Upper lobe of right lung (tissue), 1 donor: ENCODE measurements around the gene TRABD2B. TPM values are rescaled to one million over a fixed set of nuclear protein-coding genes. Genes with fewer than 3 reads are reported as not detected.

Source experiments
- ATAC-seq: fragments of 200-7000 bp; cut with Tn5 transposase; one replicate; pipeline ENCODE4 v1.9.1; 2020; ENCODE audit warnings: mild to moderate bottlenecking, moderate library complexity
- DNase-seq: peaks from one replicate; pipeline ENCODE4 v3.0.0-alpha.2; 2020
- H3K27ac ChIP-seq: fragments of 200-600 bp; one replicate; pipeline ENCODE4 v1.8.0; 2022
- H3K27me3 ChIP-seq: fragments of 200-600 bp; one replicate; pipeline ENCODE4 v1.8.0; 2022; ENCODE audit warnings: mild to moderate bottlenecking
- H3K36me3 ChIP-seq: fragments of 200-600 bp; one replicate; pipeline ENCODE4 v1.8.0; 2022
- H3K4me1 ChIP-seq: fragments of 200-600 bp; one replicate; pipeline ENCODE4 v1.8.0; 2022
- H3K4me3 ChIP-seq: fragments of 200-600 bp; one replicate; pipeline ENCODE4 v1.8.0; 2022; ENCODE audit warnings: mild to moderate bottlenecking
- H3K9me3 ChIP-seq: fragments of 200-600 bp; one replicate; pipeline ENCODE4 v1.8.0; 2022
- CTCF ChIP-seq: fragments of 200-600 bp; IDR thresholded peaks from one replicate; pipeline ENCODE4 v1.8.0; 2022; ENCODE audit warnings: antibody characterized with exemption
- intact Hi-C: fragments of 100-400 bp; cut with DNase I; formaldehyde crosslinking; loops from one replicate; pipeline ENCODE4 v1.11.0; 2022
- total RNA-seq: library from RNA; stranded (reverse); fragmentation: NEBNext Ultra II Directional; extraction: Animal tissue kit (Norgen Biotek cat#: 25700); gene quantifications from one replicate; pipeline ENCODE4 v1.2.1, GENCODE V29; 2021
- donor health status: DM: no; HTN: yes; CAD: no; lungs with severe emphysema.

Gene TRABD2B
- total RNA-seq, 1 donor from 2014 or later = 1.2 TPM

- H3K9me3 ChIP-seq = no peaks in the 10 kb centered on the region
- no peak for TF ChIP-seq CTCF
- no peak for DNase-seq
- H3K4me3 ChIP-seq = no peak overlapping the region
- no peak for ATAC-seq
- intact Hi-C loops = no loop called here
- no peaks in the 10 kb centered on the region for H3K36me3 ChIP-seq
- H3K27ac ChIP-seq = no peak overlapping the region
- no peaks in the 10 kb centered on the region for H3K4me1 ChIP-seq
- no peaks in the 10 kb centered on the region for H3K27me3 ChIP-seq
These were observed 184.2 kb downstream of the TRABD2B start for GRCh38 chr1:47812904-47813514.

GRCh38 chr1:47810964-47811682 lies 186.1 kb downstream of the TRABD2B start:
- Histone ChIP-seq H3K4me1 (no peaks in the 10 kb centered on the region), H3K4me3 (no peak overlapping the region), H3K36me3 (no peaks in the 10 kb centered on the region), H3K27me3 (no peaks in the 10 kb centered on the region), H3K9me3 (no peaks in the 10 kb centered on the region), H3K27ac (no peak overlapping the region)
- DNase-seq (no peak), ATAC-seq (no peak)
- intact Hi-C loops = no loop called here
- no peak for TF ChIP-seq CTCF

GRCh38 chr1:47809301-47810084 lies 187.7 kb downstream of the TRABD2B start:
- ATAC-seq = peak; percentile 11
- Histone ChIP-seq H3K36me3 (no peaks in the 10 kb centered on the region), H3K4me1 (no peaks in the 10 kb centered on the region), H3K27me3 (no peaks in the 10 kb centered on the region), H3K27ac (peak overlapping the region; percentile 11), H3K9me3 (no peaks in the 10 kb centered on the region), H3K4me3 (no peak overlapping the region)
- intact Hi-C loops = no loop called here
- DNase-seq = no peak
- TF ChIP-seq CTCF = no peak

GRCh38 chr1:47808612-47809011 lies 188.6 kb downstream of the TRABD2B start:
- Histone ChIP-seq H3K36me3 (no peaks in the 10 kb centered on the region), H3K9me3 (no peaks in the 10 kb centered on the region), H3K27ac (no peak overlapping the region), H3K27me3 (no peaks in the 10 kb centered on the region), H3K4me3 (no peak overlapping the region), H3K4me1 (no peaks in the 10 kb centered on the region)
- intact Hi-C loops = no loop called here
- no peak for DNase-seq
- ATAC-seq = no peak
- no peak for TF ChIP-seq CTCF

GRCh38 chr1:47805921-47806361 lies 191.2 kb downstream of the TRABD2B start:
- Histone ChIP-seq H3K36me3 (no peaks in the 10 kb centered on the region), H3K27me3 (no peaks in the 10 kb centered on the region), H3K27ac (no peak overlapping the region), H3K4me3 (no peak overlapping the region), H3K4me1 (no peaks in the 10 kb centered on the region), H3K9me3 (no peaks in the 10 kb centered on the region)
- intact Hi-C loops = no loop called here
- no peak for TF ChIP-seq CTCF
- DNase-seq (no peak), ATAC-seq (no peak)
